COR-L47 (cell line): ENCODE data around the gene KRTAP10-1.
"Not testable (repeated sequence)": the region's sequence is repeated elsewhere in the genome, so short reads cannot be mapped to it uniquely, and the experiment has no call there.

ENCODE experiments used
- DNase-seq: peaks from one replicate; lab custom pipeline; 2025; lab: John Stamatoyannopoulos, UW

KRTAP10-1 gene

GRCh38 chr21:44539991-44540666, at the start of gene KRTAP10-1:
TSS of gene KRTAP10-1 (minus strand) at chr21:44540195. CDS start at chr21:44540150, 45 bp downstream.
- DNase-seq, result no peak

DNA sequence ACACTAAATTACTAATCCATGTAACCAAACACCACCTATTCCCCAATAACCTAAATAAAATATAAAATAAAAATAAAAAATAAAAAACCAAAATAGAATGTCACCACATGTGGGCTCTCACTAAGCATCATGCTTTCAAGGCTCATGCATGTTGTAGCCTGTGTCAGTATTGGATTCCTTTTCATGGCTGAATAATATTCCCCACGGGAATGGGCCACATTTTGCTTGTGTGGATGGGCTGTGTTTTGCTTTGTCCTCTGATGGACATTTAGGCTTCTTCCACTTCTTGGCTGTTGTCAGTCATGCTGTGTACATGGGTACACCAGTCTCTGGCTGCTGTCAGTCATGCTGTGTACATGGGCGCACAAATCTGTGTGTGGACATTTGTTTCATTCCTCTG, 49.1 kb upstream of the KRTAP10-1 start:
- DNase-seq, result no peak

GRCh38 chr21:44585892-44586291, 45.9 kb upstream of the KRTAP10-1 start:
- no peak for DNase-seq

DNA sequence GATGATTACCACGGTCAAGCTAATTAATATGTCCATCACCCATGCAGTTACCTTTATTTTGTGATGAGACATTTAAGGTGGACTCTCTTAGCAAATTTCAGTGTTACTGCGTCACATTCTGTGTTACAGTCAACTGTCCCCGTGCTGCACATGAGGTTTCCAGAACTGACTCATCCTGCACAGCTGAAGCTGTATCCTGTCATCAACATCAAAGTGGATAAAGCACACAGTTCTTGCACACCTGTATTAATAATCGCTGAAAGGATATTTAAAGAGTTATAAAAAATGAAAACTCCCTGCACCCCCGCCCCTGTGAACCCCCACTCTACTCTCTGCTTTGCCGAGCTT, 43.8 kb upstream of the KRTAP10-1 start:
- DNase-seq, result peak; percentile 70

- DNase-seq, result peak; percentile 77
These were observed 43.2 kb upstream of the KRTAP10-1 start for GRCh38 chr21:44583089-44583799.

- no peak for DNase-seq
These were observed 42.1 kb upstream of the KRTAP10-1 start for GRCh38 chr21:44582055-44582454.

DNA sequence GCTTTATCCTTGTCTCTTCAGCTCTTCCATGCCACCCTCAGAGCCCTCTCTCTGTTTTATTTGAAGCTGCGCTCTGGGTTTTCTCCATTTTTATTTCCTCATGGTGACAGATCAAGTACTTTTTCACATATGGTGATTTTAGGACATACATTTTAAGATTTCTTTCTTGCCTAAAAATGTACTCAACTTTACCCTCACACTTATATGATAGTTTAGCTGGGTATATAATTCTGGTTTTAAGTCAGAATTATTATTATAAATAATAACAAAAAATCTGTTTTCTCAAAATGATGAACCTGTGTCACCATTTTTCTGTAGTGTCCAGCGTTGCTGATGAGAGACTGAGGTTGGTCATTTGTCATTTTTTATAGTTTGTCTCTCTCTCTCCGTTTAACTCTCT, 41.2 kb upstream of the KRTAP10-1 start:
- no peak for DNase-seq

DNA sequence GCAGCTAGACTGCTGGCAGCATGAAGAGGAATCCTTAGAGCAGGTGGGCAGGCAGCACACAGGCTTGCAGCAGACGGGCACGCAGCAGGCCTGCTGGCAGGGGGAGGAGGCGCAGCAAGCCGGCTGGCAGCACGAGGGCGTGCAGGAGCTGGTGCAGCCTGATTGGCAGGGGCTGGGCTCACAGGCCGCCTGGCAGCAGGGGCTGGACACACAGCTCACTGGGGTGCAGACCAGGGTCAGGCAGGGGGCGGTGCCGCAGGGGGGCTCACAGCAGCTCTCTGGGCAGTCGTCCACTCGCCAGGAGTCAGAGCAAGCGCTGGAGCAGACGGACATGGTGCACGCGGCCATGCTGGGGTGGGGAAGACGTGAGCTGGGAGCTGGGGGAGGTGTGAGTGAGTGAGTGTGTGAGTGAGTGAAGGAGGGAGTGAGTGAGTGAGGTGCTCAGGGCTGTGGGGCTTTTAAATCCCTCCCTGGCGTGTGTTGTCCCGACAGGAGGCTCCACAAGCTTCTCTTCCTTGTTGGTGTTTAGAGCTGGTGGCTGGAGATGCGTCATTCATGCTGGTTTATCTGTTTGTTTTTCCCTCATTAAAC, 40.3 kb upstream of the KRTAP10-1 start, which contains the start of gene KRTAP10-5:
Gene KRTAP10-5, minus strand, starts transcription at position 374 of the 591 bp plus-strand sequence. Its CDS starts 26 bp downstream, at position 348.
- not testable (repeated sequence) for DNase-seq

GRCh38 chr21:44579833-44580144, 39.8 kb upstream of the KRTAP10-1 start:
- no peak for DNase-seq

DNA sequence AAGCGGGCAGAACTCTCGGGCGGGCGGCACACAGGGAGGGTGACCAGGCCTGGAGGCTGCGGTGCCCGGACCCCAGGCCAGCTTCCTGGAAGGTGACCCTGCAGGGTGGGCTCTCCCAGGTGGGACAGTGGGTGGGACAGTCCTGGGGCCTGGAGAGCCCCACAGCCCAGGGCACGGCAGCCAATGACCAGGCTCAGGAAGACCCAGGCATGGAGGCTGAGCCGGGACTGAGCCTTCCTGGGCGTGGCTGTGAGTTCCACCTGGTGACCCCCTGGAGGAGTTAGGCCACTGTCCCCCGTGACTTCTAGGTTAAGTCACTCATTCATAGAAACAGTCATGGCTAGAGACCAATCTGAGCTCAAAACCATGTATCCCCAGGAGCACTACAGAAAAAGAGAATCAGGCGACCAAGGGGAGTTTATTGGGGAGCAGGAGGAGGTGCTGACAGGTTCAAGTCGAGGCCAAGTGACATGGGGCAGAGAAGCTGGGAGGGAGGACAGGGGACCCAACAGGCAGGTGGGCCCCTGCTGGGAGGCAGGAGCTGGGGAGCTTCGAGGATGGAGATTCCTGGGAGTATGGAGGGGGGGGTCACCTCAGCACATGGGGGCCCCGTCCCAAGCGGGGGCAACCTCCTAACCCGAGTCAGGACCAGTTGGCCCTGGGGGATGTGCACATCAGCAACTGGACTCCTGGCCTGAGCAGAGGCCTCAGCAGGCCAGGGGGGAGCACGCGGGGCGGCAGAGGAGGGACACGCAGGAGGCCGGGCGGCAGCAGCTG, 39.2 kb upstream of the KRTAP10-1 start:
- DNase-seq, result no peak

GRCh38 chr21:44578371-44579055, 38.5 kb upstream of the KRTAP10-1 start:
- no peak for DNase-seq

GRCh38 chr21:44576025-44576420, 36.0 kb upstream of the KRTAP10-1 start:
- no peak for DNase-seq

- DNase-seq, result no peak
These were observed 35.5 kb upstream of the KRTAP10-1 start for GRCh38 chr21:44575307-44576024.

DNA sequence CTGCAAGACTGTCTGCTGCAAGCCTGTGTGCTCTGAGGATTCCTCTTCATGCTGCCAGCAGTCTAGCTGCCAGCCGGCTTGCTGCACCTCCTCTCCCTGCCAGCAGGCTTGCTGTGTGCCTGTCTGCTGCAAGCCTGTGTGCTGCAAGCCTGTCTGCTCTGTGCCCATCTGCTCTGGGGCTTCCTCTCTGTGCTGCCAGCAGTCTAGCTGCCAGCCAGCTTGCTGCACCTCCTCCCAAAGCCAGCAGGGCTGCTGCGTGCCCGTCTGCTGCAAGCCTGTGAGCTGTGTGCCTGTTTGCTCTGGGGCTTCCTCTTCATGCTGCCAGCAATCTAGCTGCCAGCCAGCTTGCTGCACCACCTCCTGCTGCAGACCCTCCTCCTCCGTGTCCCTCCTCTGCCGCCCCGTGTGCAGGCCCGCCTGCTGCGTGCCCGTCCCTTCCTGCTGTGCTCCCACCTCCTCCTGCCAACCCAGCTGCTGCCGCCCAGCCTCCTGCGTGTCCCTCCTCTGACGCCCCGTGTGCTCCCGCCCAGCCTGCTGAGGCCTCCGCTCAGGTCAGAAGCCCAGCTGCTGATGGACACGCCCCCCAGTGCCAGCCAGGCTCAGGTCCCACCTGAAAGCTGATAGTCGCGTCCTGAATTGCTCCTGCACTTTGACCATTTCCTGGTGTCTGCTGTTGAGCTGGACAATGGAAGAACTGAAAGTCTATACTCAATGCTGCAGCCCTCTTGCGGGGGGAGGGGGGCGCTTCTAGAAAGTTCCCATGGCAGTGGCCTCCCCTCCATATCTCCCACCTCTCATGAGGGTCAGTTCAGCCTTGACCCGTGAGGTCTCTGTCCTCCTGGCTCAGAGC, 34.7 kb upstream of the KRTAP10-1 start:
- DNase-seq, result no peak

DNA sequence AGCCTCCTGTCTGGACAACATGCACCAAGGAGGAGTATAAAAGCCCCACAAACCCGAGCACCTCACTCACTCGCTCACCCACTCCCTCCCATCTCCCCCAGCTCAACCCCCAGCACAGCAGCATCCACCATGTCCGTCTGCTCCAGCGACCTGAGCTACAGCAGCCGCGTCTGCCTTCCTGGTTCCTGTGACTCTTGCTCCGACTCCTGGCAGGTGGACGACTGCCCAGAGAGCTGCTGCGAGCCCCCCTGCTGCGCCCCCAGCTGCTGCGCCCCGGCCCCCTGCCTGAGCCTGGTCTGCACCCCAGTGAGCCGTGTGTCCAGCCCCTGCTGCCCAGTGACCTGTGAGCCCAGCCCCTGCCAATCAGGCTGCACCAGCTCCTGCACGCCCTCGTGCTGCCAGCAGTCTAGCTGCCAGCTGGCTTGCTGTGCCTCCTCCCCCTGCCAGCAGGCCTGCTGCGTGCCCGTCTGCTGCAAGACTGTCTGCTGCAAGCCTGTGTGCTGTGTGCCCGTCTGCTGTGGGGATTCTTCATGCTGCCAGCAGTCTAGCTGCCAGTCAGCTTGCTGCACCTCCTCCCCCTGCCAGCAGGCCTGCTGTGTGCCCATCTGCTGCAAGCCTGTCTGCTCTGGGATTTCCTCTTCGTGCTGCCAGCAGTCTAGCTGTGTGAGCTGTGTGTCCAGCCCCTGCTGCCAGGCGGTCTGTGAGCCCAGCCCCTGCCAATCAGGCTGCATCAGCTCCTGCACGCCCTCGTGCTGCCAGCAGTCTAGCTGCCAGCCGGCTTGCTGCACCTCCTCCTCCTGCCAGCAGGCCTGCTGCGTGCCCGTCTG, 33.8 kb upstream of the KRTAP10-1 start, which contains the start of gene KRTAP10-4:
Gene KRTAP10-4, plus strand, starts transcription at position 100 of the 827 bp plus-strand sequence. Its CDS starts 30 bp downstream, at position 130.
- DNase-seq, result peak; percentile 75

DNA sequence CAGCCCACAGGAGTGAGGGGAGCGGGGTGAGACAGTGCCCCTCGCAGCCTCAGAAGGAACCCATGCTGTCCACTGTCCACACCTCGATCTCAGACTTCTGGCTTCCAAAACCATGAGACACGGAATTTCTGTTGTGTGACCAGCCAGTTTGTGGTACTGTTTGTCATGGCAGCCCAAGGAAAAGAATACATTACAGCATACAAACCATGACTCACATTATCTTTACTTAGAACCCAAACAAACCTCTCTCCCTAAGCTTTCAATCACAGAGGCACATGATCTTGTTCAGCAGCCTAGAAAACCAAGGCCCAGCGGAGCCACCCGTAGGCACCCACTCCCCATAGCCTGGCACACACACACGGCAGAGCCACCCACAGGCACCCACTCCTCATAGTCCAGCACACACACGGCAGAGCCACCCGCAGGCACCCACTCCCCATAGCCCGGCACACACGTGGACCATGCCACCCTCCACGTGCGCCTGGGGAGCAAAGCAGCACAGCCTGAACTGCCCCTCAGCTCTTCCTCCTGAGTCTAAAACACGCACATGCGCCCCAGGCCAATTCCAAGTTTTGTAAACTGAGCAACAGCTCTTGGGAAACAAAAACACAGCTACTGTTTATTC, 33.1 kb upstream of the KRTAP10-1 start:
- peak; percentile 44 for DNase-seq

DNA sequence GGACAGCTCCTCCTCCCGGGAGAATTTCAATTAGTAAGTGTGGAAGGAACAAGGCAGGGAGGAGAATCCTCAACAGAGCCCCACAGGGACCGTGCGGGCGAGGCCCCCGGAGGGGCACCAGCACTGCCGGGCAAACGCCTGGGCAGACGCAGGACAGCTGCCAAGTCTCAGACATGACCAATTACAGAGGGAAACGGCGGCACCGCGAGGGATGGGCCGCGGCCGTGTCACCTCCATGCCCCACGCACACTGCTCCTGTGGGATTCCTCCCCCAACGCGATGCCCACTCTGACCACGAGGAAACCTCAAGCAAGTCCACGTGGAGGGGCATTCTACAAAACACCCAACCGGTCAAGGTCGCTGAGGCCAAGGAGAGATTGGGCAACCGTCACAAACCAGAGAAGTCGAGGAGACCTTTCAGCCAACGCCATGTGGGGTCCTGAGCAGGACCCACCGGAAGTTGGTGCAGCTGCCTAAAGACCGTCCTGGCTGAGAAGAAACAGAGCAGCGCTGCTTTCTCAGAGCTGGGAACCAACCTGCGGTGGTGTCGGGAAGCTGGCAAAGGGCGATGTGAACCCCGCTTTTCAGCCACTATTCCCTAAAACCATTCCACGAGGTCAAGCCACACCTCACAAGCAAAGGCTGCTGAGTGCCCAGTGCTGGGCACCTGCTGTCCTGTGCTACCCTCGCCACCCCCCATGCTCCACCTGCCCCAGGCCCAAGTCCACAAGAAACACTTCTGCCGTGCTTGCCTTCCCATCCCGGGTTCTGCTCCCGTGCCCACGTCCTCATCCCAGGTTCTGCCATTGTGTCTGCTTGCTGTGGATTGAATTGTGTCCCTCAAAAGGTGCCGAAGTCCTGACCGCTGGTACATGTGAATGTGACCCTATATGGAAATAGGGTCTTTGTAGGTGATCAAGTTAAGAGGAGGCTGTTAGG, 32.1 kb upstream of the KRTAP10-1 start:
- no peak for DNase-seq

- DNase-seq, result no peak
These were observed 31.3 kb upstream of the KRTAP10-1 start for GRCh38 chr21:44571296-44571695.
